Sigmoid colon (tissue), 7 donors: ENCODE results near the gene OVAAL. TPM values are rescaled to one million over a fixed set of nuclear protein-coding genes. Genes with fewer than 3 reads are reported as not detected.
A peak's percentile ranks its signal among the peaks of the same experiment; 100 is the strongest.

Experiments
- DNase-seq: peaks from one replicate; pipeline ENCODE4 v3.0.0-alpha.2; 2019
- H3K27ac ChIP-seq, 4 donors: fragments of 200-600 bp; sonication (generic); one replicate each; pipeline ENCODE4 v1.5.1; 2016 to 2019; ENCODE audit warnings: mild to moderate bottlenecking in 1 of 4
- H3K27me3 ChIP-seq, 3 donors: fragments of 200-600 bp; sonication (generic); one replicate each; pipeline ENCODE4 v1.5.1; 2019; ENCODE audit warnings: mild to moderate bottlenecking in 1 of 3
- H3K36me3 ChIP-seq, 4 donors: fragments of 200-600 bp; sonication (generic); one replicate each; pipeline ENCODE4 v1.5.1; 2016 to 2019
- H3K4me1 ChIP-seq, 4 donors: fragments of 200-600 bp; sonication (generic); one replicate each; pipeline ENCODE4 v1.5.1; 2017 to 2019
- H3K4me3 ChIP-seq, 4 donors: fragments of 200-600 bp; sonication (generic); one replicate each; pipeline ENCODE4 v1.5.1; 2017 to 2019; ENCODE audit warnings: mild to moderate bottlenecking in 2 of 4, moderate library complexity in 1 of 4
- H3K9me3 ChIP-seq, 4 donors: fragments of 200-600 bp in 3 of 4; sonication (generic) in 3 of 4; one replicate each; pipeline versions ENCODE4 v1.5.1 to v1.6.1; 2013 to 2019
- CTCF ChIP-seq, 4 experiments: fragments of 450-650 bp in 3 of 4; fragments of 200-600 bp in 1 of 4; IDR thresholded peaks; one replicate each; pipeline ENCODE4 v1.5.1; 2016 to 2019; ENCODE audit warnings: antibody characterized with exemption in 4 of 4, mild to moderate bottlenecking in 3 of 4, moderate library complexity in 2 of 4
- EP300 ChIP-seq, 4 donors: sonication (generic); formaldehyde crosslinking; IDR thresholded peaks; one replicate each; pipeline ENCODE4 v1.6.1; 2017; ENCODE audit warnings: antibody characterized with exemption in 4 of 4
- POLR2A ChIP-seq, 2 donors: fragments of 450-650 bp; IDR thresholded peaks; one replicate each; pipeline ENCODE4 v1.6.1; 2016; ENCODE audit warnings: antibody characterized with exemption in 2 of 2, mild to moderate bottlenecking in 2 of 2, moderate library complexity in 2 of 2
- POLR2AphosphoS5 ChIP-seq, 4 donors: sonication (generic); formaldehyde crosslinking; IDR thresholded peaks; one replicate each; pipeline ENCODE4 v1.6.1; 2017; ENCODE audit warnings: antibody characterized with exemption in 4 of 4
- WGBS, 2 donors: extraction: QIAGEN DNeasy Blood & Tissue Kit; methylation state at CpG; one replicate each; pipeline ENCODE4 v1.1.7; 2013; 5-methylcytosine and 5-hydroxymethylcytosine counted together
- intact Hi-C: fragments of 100-400 bp; cut with DNase I; formaldehyde crosslinking; loops from one replicate; pipeline ENCODE4 v1.15.1; 2023
- polyA plus RNA-seq, 3 donors: library from polyadenylated mRNA; stranded (reverse); fragments of 200-250 nt; gene quantifications; one replicate each; pipeline ENCODE4 v1.2.3, GENCODE V29; 2013
- total RNA-seq, 4 donors: library from RNA; depleted of rRNA; stranded (reverse); fragments of >200 nt; gene quantifications; one replicate each; pipeline ENCODE4 v1.1.0, GENCODE V29; 2016
- donor health status: healthy with polysubstance abuse.
- donor health status: Bipolar disorder and iron deficiency.
- donor health status: healthy.

Gene OVAAL
- total and polyA plus RNA-seq, 7 donors, result not detected

DNA sequence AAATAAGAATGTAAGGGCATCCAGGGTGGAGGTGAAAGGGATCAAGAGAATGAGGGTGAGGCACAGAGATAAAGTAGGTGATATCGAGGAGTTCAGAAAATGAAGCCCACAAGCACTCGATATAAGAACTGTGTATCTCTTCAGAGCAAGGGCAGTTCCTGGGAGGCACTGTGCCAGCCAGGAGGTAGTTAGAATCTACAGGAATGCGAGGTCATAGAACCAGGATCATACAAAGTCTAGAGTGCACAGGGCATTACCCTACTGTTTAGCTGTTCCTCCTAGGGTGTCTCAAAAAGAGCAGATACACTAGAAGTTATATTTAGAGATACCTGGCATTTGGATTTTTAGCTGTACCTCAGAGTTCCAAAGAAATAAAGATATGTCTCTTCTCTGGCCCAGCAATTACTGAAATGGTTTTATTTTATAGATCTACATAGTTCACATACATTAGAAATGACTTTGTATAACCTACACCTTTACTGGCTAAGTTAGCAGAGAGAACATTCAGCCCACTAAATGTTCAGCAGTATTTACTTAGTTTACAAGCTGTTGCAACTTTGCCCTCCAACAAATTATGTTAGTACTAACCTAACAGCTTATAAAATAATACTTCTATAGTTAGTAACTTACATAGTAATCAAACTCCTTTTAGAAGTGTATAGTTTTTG lies 1.6 kb downstream of the OVAAL start:
- no peak for TF ChIP-seq EP300 (IDR thresholded peaks at IDR 0.05)
- no peak for TF ChIP-seq POLR2AphosphoS5 (IDR thresholded peaks at IDR 0.05)
- TF ChIP-seq POLR2A (IDR thresholded peaks at IDR 0.05), result no peak
- no peak for TF ChIP-seq CTCF (IDR thresholded peaks at IDR 0.05)
- no peak for DNase-seq
- Histone ChIP-seq H3K9me3 (no peaks in the 10 kb centered on the region), H3K27me3 (no peaks in the 10 kb centered on the region), H3K4me1 (no peaks in the 10 kb centered on the region), H3K4me3 (no peak overlapping the region), H3K27ac (no peak overlapping the region), H3K36me3 (no peaks in the 10 kb centered on the region)
- WGBS, 2 donors, result 9 to 49% methylated on average over 3 of the region's 3 CpGs
- intact Hi-C loops, result no loop called here

GRCh38 chr1:180560868-180561600 lies 2.3 kb downstream of the OVAAL start:
- no peak for DNase-seq
- Histone ChIP-seq H3K4me1 (no peaks in the 10 kb centered on the region), H3K36me3 (no peaks in the 10 kb centered on the region), H3K9me3 (no peaks in the 10 kb centered on the region), H3K27ac (no peak overlapping the region), H3K4me3 (no peak overlapping the region), H3K27me3 (no peaks in the 10 kb centered on the region)
- 78 to 86% methylated on average over 5 of the region's 5 CpGs for WGBS, 2 donors
- TF ChIP-seq CTCF (IDR thresholded peaks at IDR 0.05) (no peak), POLR2A (IDR thresholded peaks at IDR 0.05) (no peak), POLR2AphosphoS5 (IDR thresholded peaks at IDR 0.05) (no peak), EP300 (IDR thresholded peaks at IDR 0.05) (no peak)
- intact Hi-C loops, result no loop called here

DNA sequence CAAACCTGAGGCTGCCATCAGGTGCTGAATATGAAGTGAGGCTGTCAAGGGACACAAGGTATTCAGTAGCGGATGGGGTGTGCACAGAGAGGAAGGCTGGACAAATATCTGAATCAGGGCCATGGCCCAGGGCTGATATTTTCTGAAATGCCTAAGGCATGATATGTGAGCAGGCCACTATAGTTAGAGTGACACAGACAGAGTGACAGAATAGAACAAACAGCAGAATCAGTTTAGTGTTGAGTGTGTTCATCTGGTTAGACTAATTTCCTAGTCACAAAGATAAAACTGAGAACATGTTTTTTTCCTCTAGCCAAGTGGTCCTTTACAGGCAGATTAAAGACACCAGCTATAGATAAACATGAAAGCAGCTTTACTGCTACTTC lies 3.9 kb downstream of the OVAAL start:
- Histone ChIP-seq H3K4me3 (no peak overlapping the region), H3K9me3 (no peaks in the 10 kb centered on the region), H3K4me1 (no peaks in the 10 kb centered on the region), H3K27ac (peak overlapping the region in 1 of 4 donors; percentile 19), H3K36me3 (no peaks in the 10 kb centered on the region), H3K27me3 (no peaks in the 10 kb centered on the region)
- no peak for DNase-seq
- TF ChIP-seq EP300 (IDR thresholded peaks at IDR 0.05) (no peak), POLR2AphosphoS5 (IDR thresholded peaks at IDR 0.05) (no peak), POLR2A (IDR thresholded peaks at IDR 0.05) (no peak), CTCF (IDR thresholded peaks at IDR 0.05) (no peak)
- WGBS, 2 donors, result 92 to 95% methylated on average over 1 of the region's 1 CpG
- intact Hi-C loops, result no loop called here

DNA sequence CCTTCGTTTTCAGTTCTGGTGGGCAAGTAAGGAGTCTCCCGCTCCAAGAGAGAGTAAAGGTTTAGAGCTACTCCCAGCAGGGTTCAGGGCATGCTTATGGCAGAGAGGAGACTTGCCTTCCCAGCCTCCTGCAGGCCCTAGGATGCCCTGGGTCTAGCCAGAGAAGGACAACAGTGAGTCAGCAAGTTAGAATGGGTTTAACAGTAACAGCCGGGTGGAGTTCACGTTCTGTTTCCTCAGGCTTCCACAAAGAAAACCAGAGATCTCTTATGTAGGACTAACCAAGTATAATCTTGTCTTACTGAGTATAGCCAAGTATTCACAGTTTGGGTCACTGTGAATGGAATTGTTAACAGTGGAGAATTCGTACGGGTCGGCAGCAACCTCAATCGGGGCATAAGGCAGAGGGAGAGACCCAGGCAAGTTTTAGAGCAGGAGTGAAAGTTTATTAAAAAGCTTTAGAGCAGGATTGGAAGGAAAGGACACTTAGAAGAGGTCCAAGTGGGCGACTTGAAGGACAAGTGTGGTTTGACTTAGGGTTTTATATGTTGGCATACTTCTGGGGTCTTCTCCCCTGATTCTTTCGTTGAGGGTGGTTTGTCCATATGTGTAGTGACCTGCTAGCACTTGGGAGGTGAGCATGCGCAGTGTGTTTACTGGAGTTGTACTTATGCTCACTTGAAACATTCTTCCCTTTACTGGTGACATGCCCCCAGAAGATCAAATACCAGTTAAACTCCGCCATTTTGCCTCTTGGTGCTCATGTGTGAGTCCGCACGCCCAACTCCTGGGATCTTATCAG lies 4.5 kb downstream of the OVAAL start:
- DNase-seq, result no peak
- 78% methylated on average over 14 of the region's 14 CpGs for WGBS, 2 donors
- Histone ChIP-seq H3K4me1 (no peaks in the 10 kb centered on the region), H3K9me3 (no peaks in the 10 kb centered on the region), H3K36me3 (no peaks in the 10 kb centered on the region), H3K27ac (peak overlapping the region in 1 of 4 donors; percentile 19), H3K4me3 (no peak overlapping the region), H3K27me3 (no peaks in the 10 kb centered on the region)
- TF ChIP-seq POLR2A (IDR thresholded peaks at IDR 0.05) (no peak), POLR2AphosphoS5 (IDR thresholded peaks at IDR 0.05) (no peak), EP300 (IDR thresholded peaks at IDR 0.05) (no peak), CTCF (IDR thresholded peaks at IDR 0.05) (no peak)
- intact Hi-C loops, result no loop called here
